Activated naive CD8-positive, alpha-beta T cell treated with anti-CD3 and anti-CD28 coated beads for 36 hours (primary cell): Measurements from ENCODE around the gene ZER1. TPM values are rescaled to one million over a fixed set of nuclear protein-coding genes. Genes with fewer than 3 reads are reported as not detected.

Experiments
- DNase-seq: peaks from one replicate; pipeline ENCODE4 v3.0.0; 2021
- H3K27ac Mint-ChIP-seq: one replicate; pipeline ENCODE4 v1.8.0; 2022; ENCODE audit warnings: mild to moderate bottlenecking, moderate library complexity, mixed read lengths
- H3K27me3 Mint-ChIP-seq: one replicate; pipeline ENCODE4 v1.8.0; 2022; ENCODE audit warnings: mild to moderate bottlenecking, mixed read lengths
- H3K36me3 Mint-ChIP-seq: one replicate; pipeline ENCODE4 v1.8.0; 2021; ENCODE audit warnings: mild to moderate bottlenecking, mixed read lengths
- H3K4me1 Mint-ChIP-seq: one replicate; pipeline ENCODE4 v1.8.0; 2021; ENCODE audit warnings: mixed read lengths
- H3K4me3 Mint-ChIP-seq: one replicate; pipeline ENCODE4 v1.8.0; 2022; ENCODE audit warnings: mild to moderate bottlenecking, moderate library complexity, mixed read lengths
- H3K9me3 Mint-ChIP-seq: one replicate; pipeline ENCODE4 v1.8.0; 2022; ENCODE audit warnings: mixed read lengths
- total RNA-seq, 2 experiments: library from RNA; stranded (reverse); gene quantifications; one replicate each; pipeline ENCODE4 v1.2.3, GENCODE V29; 2021

The ZER1 gene
- total RNA-seq, 2 experiments from 2014 or later, result 13.7 to 14.4 TPM

DNA sequence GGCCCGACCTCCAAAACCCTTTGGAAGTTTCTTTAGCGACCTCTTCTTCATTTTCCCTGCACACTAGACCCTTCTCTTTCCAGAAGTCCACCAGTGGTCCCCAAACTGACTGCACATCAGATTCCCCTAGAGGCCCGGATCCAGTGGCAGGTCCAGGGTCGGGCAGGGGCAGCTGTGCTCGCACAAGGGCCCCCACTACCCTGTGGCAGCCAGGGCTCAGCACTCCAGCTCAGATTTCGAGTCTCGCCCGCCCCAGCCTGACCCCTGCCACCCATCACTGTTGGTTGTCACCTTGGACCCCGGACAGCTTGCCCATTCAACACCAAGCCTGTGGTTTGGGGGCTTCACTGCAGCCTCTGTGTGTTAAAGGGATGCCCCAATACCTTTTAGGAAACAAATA lies 40.0 kb downstream of the ZER1 start:
- Mint-ChIP-seq H3K27me3 (no peaks in the 10 kb centered on the region), H3K4me1 (no peaks in the 10 kb centered on the region), H3K9me3 (no peaks in the 10 kb centered on the region), H3K27ac (no peak overlapping the region), H3K4me3 (no peak overlapping the region), H3K36me3 (no peaks in the 10 kb centered on the region)
- DNase-seq, result no peak

DNA sequence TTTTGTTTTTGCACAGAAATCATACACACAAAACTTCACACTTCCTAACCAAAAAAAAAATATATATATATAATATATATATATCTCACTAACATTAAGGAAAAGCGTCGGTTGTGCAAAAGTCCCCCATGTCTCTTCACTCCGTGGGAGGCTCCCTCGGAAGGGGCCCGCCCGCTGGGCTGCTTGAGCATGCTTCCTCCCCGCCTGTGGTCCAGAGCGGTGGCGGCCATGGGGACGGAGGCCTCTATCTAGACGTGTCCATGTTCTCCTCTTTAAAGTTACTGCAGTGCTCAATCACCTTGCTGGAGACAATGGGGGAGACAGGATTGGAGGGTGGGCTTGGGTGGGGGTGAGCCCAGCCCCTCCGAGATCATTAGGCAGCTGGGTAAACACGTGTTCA lies 40.6 kb downstream of the ZER1 start:
- Mint-ChIP-seq H3K4me1 (peaks cover 2% of the 10 kb centered on the region), H3K9me3 (no peaks in the 10 kb centered on the region), H3K36me3 (no peaks in the 10 kb centered on the region), H3K27me3 (no peaks in the 10 kb centered on the region), H3K27ac (no peak overlapping the region), H3K4me3 (no peak overlapping the region)
- DNase-seq, result no peak

DNA sequence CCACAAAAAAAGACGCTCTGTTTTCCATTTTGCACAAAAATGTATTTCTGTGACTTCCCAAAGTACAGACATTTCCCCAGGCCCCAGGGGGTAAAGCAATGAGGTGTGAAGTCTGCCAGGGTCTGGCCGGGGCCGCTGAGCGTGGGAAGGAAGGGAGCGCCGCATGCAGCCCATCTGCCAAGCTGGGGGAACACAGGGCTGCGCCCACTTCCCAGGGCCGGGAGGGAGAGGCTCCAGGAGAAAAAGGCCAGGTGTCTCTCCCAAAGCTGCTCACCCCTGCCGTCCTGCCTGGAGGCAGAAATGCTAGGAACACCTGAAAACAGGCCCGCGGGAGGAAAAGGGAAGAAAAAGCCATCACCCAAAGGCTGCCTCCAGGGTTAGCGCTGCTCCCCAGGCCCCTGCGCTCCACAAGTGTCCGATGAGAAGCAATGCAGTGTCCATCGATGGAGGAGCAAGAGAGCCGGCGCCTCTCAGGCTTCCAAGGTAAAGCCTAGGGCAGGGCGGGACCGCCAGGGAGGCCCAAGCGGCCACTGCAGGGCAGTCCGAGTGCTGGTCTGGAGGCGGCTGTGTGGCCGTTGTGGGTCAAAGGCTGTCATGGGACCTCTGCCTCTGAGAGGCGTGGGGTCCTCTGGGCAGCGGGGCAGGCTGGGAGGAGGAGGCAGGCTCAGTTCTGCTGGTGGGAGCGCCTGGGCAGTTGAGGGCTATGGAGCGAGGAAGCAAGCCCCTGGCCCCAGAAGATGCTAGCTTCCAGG lies 41.8 kb downstream of the ZER1 start:
- no peak overlapping the region for H3K4me3 Mint-ChIP-seq

DNA sequence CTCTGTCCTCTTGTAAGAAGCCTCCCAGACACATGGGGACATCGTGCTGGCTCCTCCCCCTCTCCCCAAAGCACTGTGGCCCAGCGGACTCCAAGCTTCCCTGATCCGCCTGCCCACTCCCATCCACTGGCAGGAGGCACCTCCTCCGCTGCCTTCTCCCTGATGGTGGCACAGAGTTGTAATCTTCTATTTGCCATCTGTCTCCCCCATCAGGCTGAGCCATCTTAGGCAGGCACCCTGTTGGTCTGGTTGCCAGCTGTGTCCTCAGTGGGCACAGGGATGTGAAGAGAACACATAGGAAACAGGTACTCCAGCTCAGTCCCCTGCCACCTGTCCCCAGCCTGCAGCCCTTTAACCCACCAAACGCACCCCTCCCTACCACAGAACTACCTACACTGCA lies 42.4 kb downstream of the ZER1 start:
- Mint-ChIP-seq H3K36me3 (no peaks in the 10 kb centered on the region), H3K27me3 (no peaks in the 10 kb centered on the region), H3K4me1 (peaks cover 14% of the 10 kb centered on the region), H3K27ac (no peak overlapping the region), H3K9me3 (no peaks in the 10 kb centered on the region), H3K4me3 (no peak overlapping the region)
- no peak for DNase-seq

More for the DNA sequence above, 41.8 kb downstream of the ZER1 start:
- no peaks in the 10 kb centered on the region for H3K9me3 Mint-ChIP-seq
- DNase-seq, result no peak
- H3K27me3 Mint-ChIP-seq, result no peaks in the 10 kb centered on the region
- H3K27ac Mint-ChIP-seq, result no peak overlapping the region
- peaks cover 9% of the 10 kb centered on the region for H3K4me1 Mint-ChIP-seq
- no peaks in the 10 kb centered on the region for H3K36me3 Mint-ChIP-seq

DNA sequence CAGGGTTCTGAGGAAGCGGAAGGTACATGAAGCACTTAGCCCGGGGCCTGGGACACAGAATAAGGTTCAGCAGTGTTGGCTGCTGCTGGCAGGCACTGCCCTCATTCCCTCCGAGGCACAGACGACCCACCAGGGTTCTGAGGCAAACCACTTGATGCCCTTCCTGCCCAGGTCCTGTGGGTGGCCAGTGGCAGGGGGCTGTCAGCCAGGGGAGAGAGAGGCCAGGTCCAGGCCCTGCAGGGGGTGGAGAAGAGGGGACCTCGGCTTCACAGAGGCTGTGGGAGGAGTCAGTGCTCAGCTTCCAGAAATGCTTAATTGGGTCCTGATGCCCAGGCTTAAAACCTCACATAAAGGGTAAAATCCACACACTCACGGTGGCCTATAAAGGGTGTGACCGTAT lies 43.4 kb downstream of the ZER1 start:
- Mint-ChIP-seq H3K9me3 (no peaks in the 10 kb centered on the region), H3K36me3 (peaks cover 3% of the 10 kb centered on the region), H3K4me1 (peaks cover 16% of the 10 kb centered on the region), H3K4me3 (no peak overlapping the region), H3K27ac (no peak overlapping the region), H3K27me3 (no peaks in the 10 kb centered on the region)
- DNase-seq, result no peak

DNA sequence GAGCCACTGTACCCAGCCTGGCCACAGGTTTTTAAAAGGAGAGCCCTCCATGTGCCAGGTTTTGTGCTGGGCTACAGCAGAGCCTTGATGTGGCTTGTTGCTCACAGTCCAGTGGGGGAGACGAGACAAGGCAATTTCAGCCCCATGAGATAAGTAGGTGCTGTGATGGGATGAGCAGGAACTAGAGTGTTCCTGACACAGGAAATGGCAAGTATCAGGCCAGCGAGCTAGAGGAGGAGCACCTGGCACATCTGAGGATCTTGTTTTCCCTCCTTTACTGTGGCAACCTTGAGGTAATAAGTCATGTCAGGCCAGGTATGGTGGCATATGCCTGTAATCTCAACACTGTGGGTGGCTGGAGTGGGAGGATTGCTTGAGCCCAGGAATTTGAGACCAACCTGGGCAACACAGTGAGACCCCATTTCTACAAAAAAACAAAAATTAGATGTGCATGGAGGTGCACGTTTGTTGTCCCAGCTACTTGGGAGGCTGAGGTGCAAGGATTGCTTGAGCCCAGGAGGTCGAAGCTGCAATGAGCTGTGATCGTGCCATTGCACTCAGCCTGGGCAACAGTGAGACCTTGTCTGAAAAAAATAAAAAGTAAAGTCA lies 44.0 kb downstream of the ZER1 start:
- no peak for DNase-seq
- peaks cover 20% of the 10 kb centered on the region for H3K4me1 Mint-ChIP-seq
- H3K36me3 Mint-ChIP-seq, result peaks cover 3% of the 10 kb centered on the region
- no peaks in the 10 kb centered on the region for H3K9me3 Mint-ChIP-seq
- H3K27me3 Mint-ChIP-seq, result no peaks in the 10 kb centered on the region
- no peak overlapping the region for H3K4me3 Mint-ChIP-seq
- no peak overlapping the region for H3K27ac Mint-ChIP-seq

DNA sequence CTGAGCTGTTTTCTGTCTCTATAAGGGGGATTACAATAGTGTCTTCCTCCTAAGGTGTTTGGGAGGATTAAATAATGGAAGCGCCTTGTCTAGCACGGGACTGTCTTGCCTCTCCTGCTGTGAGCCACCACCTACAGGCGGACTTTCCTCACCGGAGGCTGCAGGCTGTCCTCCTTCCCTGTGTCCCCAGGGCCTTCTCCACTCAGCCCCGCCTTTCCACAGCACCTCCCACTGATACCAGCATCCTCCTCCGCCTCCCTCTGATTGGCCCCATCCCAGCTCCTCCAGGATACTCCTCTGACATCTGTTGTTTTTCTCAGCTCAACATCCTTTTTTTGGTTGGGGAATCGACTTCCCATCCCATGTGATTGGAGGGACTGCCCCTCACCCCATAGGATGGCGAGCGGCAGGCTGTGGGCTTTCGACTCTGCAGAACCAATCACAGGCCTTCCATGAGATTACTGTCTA lies 46.9 kb downstream of the ZER1 start:
- peaks cover 8% of the 10 kb centered on the region for H3K36me3 Mint-ChIP-seq
- no peaks in the 10 kb centered on the region for H3K27me3 Mint-ChIP-seq
- H3K27ac Mint-ChIP-seq, result peak overlapping the region; percentile 81
- DNase-seq, result peak; percentile 37
- H3K4me1 Mint-ChIP-seq, result peaks cover 26% of the 10 kb centered on the region
- peak overlapping the region; percentile 89 for H3K4me3 Mint-ChIP-seq
- H3K9me3 Mint-ChIP-seq, result no peaks in the 10 kb centered on the region

DNA sequence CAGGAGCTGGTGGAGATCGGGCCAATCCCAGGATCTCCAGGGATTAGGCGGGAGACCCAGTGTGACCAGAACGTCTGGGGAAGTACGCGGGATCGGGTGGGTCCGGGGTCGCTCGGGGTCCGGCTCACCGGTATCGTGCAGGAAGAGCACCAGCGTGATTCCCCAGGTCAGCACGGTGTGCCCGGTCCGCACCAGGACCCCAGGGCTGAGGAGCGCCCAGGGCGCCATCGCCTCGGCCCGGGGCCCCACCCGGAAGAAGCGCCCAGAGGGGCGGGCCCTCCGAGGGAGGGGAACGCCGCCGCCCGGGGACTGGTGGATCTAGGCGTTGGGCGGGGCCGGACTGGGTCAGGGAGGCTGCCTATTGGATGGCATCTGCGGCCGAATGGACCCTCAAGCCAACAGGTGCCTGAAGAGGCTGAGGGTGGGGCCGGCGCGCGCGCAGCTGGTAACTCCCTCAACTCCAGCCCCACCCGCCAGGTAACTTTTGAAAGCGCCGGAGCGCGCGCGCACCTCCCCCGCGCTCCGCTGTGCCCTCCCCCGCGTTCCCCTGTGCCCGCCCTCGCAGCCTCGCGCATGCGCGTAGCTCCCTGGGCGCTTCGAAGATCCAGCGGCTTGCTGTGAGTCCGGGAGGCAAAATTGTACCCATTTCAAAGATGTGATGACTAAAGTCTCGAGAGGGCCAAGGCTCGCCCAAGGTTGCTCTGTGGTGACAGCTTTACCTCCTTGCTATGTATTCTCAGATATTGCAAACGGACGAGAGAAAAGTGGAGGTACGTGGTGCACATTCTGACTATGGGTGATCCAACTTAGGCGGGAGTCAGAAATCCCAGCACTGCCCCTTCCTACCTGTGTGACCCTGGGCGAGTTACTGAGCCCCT lies 47.6 kb downstream of the ZER1 start, which contains the start of gene ZDHHC12:
Gene ZDHHC12, minus strand, starts transcription at position 262 of the 878 bp plus-strand sequence. Its CDS starts 34 bp downstream, at position 228.
- H3K4me1 Mint-ChIP-seq, result peaks cover 26% of the 10 kb centered on the region

DNA sequence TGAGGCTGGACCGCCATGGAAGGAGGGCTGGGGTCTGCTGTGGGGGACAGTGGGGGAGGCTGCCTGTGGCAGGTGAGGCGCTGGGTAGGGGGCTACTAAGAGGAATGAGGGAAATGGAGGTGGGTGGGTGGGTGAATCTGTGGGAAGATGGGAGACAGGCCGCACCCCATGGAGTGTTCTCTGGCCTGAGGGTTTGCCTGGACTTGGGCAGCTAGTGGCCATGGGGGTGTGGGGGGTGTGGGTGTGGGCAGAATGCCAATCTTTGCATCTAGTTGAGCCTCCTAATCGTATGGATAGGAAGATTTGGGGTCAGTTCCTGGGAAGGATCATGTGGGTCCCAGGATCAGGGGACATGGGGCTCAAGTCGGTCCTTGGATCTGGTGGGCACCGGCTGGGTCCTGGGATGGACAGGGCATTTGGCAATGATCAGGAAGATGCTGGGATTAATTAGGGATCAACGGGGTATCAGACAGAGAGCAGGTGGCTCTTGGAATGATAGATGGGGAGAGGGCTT lies 48.3 kb downstream of the ZER1 start:
- H3K27ac Mint-ChIP-seq, result peak overlapping the region; percentile 90
- H3K36me3 Mint-ChIP-seq, result peaks cover 8% of the 10 kb centered on the region
- peak overlapping the region; percentile 98 for H3K4me3 Mint-ChIP-seq
- peaks cover 26% of the 10 kb centered on the region for H3K4me1 Mint-ChIP-seq
- H3K9me3 Mint-ChIP-seq, result no peaks in the 10 kb centered on the region
- no peaks in the 10 kb centered on the region for H3K27me3 Mint-ChIP-seq
- no peak for DNase-seq

More for the DNA sequence above, 47.6 kb downstream of the ZER1 start, which contains the start of gene ZDHHC12:
- peak; percentile 99 for DNase-seq
- Mint-ChIP-seq H3K4me3 (peak within 1 kb of the TSS; percentile 98), H3K36me3 (peaks cover 8% of the 10 kb centered on the region), H3K27ac (peak within 1 kb of the TSS; percentile 90), H3K27me3 (no peaks in the 10 kb centered on the region), H3K9me3 (no peaks in the 10 kb centered on the region)

DNA sequence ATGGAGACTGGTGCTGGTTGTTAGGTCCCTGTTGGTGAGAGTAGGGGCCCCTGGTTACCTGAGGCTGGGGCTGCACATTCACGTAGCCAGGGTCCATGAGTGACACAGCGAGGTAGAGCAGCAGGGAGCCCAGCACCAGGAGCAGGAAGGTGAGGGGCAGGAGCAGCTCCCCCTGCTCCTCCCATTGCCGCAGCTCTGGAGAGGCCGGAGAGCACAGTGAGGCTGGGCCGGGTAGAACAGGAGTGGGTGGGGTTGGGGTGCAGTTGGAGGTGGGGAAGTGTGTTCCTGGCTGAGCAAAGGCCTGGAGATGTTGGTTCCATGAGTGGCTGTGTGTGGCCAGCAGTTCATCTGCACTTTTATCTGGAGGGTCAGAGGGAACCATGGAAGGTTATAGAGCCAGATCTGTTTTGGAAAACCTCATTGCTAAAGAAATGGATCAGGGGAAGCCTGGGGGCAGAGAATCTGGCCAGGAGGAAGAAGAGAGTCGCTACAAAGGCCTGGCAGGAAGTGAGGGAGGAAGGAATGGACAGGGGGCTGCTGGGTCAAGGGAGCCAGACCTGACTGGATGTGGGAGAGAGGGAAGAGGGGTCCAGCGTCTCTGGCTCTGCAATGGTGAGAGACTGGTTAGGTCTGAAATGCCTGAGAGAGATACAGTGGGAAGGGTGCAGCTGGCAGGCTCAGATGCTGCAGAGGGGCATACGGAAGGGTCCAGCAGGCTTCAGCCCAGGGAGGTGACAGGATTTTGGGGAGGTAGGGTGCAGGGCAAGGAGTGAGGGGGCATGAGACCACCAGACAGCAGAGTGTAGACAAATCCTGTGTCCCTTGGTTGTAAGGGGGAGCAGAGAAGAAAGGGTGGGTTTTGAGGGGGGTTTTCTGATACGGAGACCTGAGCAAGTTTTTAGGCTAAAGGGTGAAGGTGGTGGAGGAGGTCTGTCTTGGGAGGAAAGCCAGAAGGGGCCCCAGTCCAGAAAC lies 49.1 kb downstream of the ZER1 start:
- Mint-ChIP-seq H3K9me3 (no peaks in the 10 kb centered on the region), H3K4me1 (peaks cover 26% of the 10 kb centered on the region), H3K27me3 (no peaks in the 10 kb centered on the region), H3K27ac (peak overlapping the region; percentile 90), H3K4me3 (peak overlapping the region; percentile 98), H3K36me3 (peaks cover 8% of the 10 kb centered on the region)
- DNase-seq, result no peak

DNA sequence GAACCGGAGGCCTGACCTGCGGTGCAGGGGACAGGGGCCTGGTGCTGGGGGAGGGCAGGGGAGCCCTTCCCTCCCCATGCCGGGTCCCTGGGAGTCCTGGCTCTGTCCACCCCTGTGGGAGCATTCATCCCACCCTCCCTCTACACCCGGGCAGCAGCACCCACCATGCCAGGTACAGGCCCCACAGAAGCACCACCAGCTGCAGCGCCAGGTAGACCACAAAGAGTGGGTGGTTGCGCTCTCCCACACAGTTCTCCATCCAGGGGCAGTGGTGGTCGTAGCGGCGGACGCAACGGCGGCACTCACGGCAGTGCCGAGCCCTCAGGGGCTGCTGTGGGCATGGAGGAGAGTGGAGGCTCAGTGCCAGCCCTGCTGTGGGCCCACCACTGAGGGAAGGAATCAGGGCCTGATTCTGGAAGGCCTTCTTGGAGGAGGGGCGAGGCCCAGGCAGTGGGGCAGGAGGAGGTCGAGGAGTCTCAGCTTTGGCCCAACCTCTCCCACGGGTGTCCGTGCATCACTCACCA lies 50.2 kb downstream of the ZER1 start:
- DNase-seq, result no peak
- H3K27me3 Mint-ChIP-seq, result no peaks in the 10 kb centered on the region
- no peaks in the 10 kb centered on the region for H3K9me3 Mint-ChIP-seq
- H3K27ac Mint-ChIP-seq, result no peak overlapping the region
- peaks cover 26% of the 10 kb centered on the region for H3K4me1 Mint-ChIP-seq
- H3K36me3 Mint-ChIP-seq, result peaks cover 8% of the 10 kb centered on the region
- no peak overlapping the region for H3K4me3 Mint-ChIP-seq

DNA sequence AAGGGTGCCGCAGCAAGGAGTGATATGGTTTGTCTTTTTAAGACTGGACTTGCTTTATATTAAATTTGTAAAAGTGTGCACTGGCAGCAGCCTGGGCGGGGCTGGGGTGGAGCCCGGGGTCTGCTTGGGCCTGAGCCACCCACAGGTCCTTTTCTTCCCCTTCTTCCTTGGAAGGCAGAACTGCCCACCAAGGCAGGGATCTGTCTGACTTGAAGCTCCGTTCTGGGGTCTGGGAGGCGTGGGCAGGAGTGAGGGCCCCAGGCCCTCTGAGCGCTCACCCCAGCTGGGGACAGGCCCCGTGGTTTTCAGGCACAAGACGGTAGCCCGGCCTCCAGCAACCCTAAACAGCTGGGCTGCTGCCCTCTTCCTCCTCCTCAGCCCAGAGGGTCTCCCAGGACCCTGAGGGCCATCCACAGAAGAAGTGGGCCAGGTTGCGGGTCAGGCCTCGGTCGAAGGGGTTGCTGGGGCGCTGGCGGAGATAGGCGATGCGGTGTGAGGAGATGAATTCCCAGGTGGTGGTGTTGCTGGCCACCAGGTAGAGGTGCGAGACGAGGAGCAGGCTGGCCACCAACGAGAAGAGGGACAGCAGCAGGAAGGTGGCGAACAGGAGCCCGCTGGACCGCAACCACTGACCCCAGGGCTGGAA lies 50.8 kb downstream of the ZER1 start:
- no peaks in the 10 kb centered on the region for H3K27me3 Mint-ChIP-seq
- no peak overlapping the region for H3K27ac Mint-ChIP-seq
- peaks cover 8% of the 10 kb centered on the region for H3K36me3 Mint-ChIP-seq
- no peaks in the 10 kb centered on the region for H3K9me3 Mint-ChIP-seq
- peaks cover 23% of the 10 kb centered on the region for H3K4me1 Mint-ChIP-seq
- DNase-seq, result no peak
- no peak overlapping the region for H3K4me3 Mint-ChIP-seq

DNA sequence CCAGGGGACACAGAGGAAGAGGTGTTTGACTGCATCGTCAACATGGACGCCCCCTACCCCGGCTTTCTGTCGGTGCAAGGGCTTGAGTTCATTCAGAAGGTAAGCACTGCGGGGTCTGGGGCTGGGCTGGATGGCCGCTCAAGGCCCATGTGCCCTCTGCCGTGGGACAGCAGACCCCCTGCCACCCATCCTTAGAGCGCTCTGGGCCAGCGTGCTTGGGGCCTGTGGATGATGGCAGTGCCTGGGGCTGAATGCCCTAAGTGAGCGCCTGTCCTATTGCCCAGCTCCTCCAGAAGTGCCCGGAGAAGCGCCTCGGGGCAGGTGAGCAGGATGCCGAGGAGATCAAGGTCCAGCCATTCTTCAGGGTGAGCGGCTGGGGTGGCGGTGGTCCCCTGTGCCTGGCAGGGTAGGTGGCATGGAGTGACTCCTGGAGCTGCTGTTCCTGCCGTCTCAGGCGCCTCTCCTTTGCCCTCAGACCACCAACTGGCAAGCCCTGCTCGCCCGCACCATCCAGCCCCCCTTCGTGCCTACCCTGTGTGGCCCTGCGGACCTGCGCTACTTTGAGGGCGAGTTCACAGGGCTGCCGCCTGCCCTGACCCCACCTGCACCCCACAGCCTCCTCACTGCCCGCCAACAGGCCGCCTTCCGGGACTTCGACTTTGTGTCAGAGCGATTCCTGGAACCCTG lies 51.7 kb downstream of the ZER1 start:
- Mint-ChIP-seq H3K4me1 (peaks cover 19% of the 10 kb centered on the region), H3K9me3 (no peaks in the 10 kb centered on the region)

More for the DNA sequence above, 51.7 kb downstream of the ZER1 start:
- Mint-ChIP-seq H3K27ac (no peak overlapping the region), H3K36me3 (peaks cover 8% of the 10 kb centered on the region), H3K4me3 (no peak overlapping the region), H3K27me3 (no peaks in the 10 kb centered on the region)
- no peak for DNase-seq
